Peyer's patch (tissue), 4 donors: ENCODE data around the gene RPRD2. TPM values are rescaled to one million over a fixed set of nuclear protein-coding genes. Genes with fewer than 3 reads are reported as not detected.
A peak's percentile ranks its signal among the peaks of the same experiment; 100 is the strongest.

Source experiments
- DNase-seq, 3 donors: peaks; one replicate each; pipeline ENCODE4 v3.0.0-alpha.2; 2017 to 2019
- H3K27ac ChIP-seq, 4 donors: fragments of 200-600 bp; sonication (generic); one replicate each; pipeline ENCODE4 v1.5.1; 2016 to 2019
- H3K27me3 ChIP-seq, 2 donors: fragments of 200-600 bp; sonication (generic); one replicate each; pipeline ENCODE4 v1.5.1; 2019
- H3K36me3 ChIP-seq, 3 donors: fragments of 200-600 bp; sonication (generic); one replicate each; pipeline ENCODE4 v1.5.1; 2016 to 2019
- H3K4me1 ChIP-seq, 4 donors: fragments of 200-600 bp; sonication (generic); one replicate each; pipeline ENCODE4 v1.5.1; 2016 to 2019
- H3K4me3 ChIP-seq, 4 donors: fragments of 200-600 bp; sonication (generic); 1 replicate in 3 of 4; 2 replicates in 1 of 4; pipeline ENCODE4 v1.5.1; 2016 to 2019; ENCODE audit warnings: mild to moderate bottlenecking in 1 of 4
- H3K9me3 ChIP-seq, 4 donors: fragments of 200-600 bp; sonication (generic); one replicate each; pipeline ENCODE4 v1.5.1; 2016 to 2019; ENCODE audit warnings: mild to moderate bottlenecking in 1 of 4
- CTCF ChIP-seq, 6 experiments: fragments of 450-650 bp in 4 of 6; fragments of 200-600 bp in 2 of 6; sonication (generic) in 1 of 6; IDR thresholded peaks; one replicate each; pipeline ENCODE4 v1.5.1; 2017 to 2019; ENCODE audit warnings: antibody characterized with exemption in 6 of 6, mild to moderate bottlenecking in 3 of 6, moderate library complexity in 1 of 6
- POLR2A ChIP-seq, 2 donors: fragments of 450-650 bp; IDR thresholded peaks; one replicate each; pipeline ENCODE4 v1.5.1; 2017; ENCODE audit warnings: antibody characterized with exemption in 2 of 2, mild to moderate bottlenecking in 2 of 2, moderate library complexity in 2 of 2
- total RNA-seq, 4 donors: library from RNA; depleted of rRNA; stranded (reverse); fragments of >200 nt; gene quantifications; one replicate each; pipeline ENCODE4 v1.1.0, GENCODE V29; 2016

RPRD2 gene
- total RNA-seq, 4 donors from 2014 or later: 21.5 to 44.6 (median 28.2) TPM

- H3K9me3 ChIP-seq: no peaks in the 10 kb centered on the region
- H3K4me3 ChIP-seq: peak overlapping the region; percentile 68 to 87 (median 72)
- TF ChIP-seq CTCF (IDR thresholded peaks at IDR 0.05) (no peak), POLR2A (IDR thresholded peaks at IDR 0.05) (no peak)
- no peaks in the 10 kb centered on the region for H3K27me3 ChIP-seq
- peak in 1 of 3 donors; percentile 42 for DNase-seq
- H3K36me3 ChIP-seq: peaks cover 0 to 25% (median 0%) of the 10 kb centered on the region in 3 donors
- H3K4me1 ChIP-seq: peaks cover 0 to 7% (median 2%) of the 10 kb centered on the region in 4 donors
- H3K27ac ChIP-seq: peak overlapping the region; percentile 45 to 89 (median 80)
Measured at GRCh38 chr1:150487763-150488115, 123.8 kb downstream of the RPRD2 start.

DNA sequence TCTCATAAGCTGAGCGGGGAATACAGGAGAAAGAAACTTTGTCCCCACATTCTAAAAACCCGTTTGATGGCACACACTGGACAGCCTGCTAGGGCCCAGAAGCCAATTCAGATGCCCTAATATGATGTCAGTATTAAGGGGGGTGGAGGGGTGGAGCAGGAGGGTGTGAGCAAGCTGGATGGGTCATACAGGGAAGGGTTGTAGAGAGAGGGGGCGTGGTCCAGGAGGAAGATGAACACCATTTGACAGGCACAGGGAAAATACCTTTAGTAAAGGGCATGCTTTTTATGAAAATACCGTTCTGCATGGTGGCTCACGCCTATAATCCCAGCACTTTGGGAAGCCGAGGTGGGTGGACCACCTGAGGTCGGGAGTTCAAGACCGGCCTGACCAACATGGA lies 129.2 kb downstream of the RPRD2 start:
- Histone ChIP-seq H3K4me3 (no peak overlapping the region), H3K36me3 (peaks cover 0 to 52% (median 0%) of the 10 kb centered on the region in 3 donors), H3K4me1 (peaks cover 0 to 2% (median under 1%) of the 10 kb centered on the region in 4 donors), H3K27me3 (no peaks in the 10 kb centered on the region), H3K9me3 (no peaks in the 10 kb centered on the region), H3K27ac (no peak overlapping the region)
- DNase-seq: peak in 1 of 3 donors; percentile 34
- TF ChIP-seq CTCF (IDR thresholded peaks at IDR 0.05) (no peak), POLR2A (IDR thresholded peaks at IDR 0.05) (no peak)

DNA sequence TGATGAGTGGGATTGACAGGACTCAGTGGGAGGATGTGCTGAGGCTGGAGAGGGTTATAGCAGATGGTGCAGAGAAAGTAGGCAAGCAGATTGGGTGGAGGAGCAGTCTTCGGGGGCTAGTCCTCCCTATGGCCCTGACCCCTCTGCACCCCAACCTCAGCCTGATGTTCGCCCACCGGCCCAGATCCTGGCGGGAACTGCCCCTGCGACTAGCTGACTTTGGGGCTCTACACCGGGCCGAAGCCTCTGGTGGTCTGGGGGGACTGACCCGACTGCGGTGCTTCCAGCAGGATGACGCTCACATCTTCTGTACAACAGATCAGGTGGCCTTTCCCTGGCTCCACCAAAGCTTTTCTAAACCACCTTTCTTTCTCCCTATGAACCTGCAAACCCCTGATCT lies 134.4 kb downstream of the RPRD2 start:
- Histone ChIP-seq H3K36me3 (peaks cover 0 to 56% (median 0%) of the 10 kb centered on the region in 3 donors), H3K9me3 (no peaks in the 10 kb centered on the region), H3K27ac (no peak overlapping the region), H3K4me3 (no peak overlapping the region), H3K4me1 (no peaks in the 10 kb centered on the region), H3K27me3 (no peaks in the 10 kb centered on the region)
- peak in 1 of 3 donors; percentile 27 for DNase-seq
- no peak for TF ChIP-seq CTCF (IDR thresholded peaks at IDR 0.05)
- no peak for TF ChIP-seq POLR2A (IDR thresholded peaks at IDR 0.05)

DNA sequence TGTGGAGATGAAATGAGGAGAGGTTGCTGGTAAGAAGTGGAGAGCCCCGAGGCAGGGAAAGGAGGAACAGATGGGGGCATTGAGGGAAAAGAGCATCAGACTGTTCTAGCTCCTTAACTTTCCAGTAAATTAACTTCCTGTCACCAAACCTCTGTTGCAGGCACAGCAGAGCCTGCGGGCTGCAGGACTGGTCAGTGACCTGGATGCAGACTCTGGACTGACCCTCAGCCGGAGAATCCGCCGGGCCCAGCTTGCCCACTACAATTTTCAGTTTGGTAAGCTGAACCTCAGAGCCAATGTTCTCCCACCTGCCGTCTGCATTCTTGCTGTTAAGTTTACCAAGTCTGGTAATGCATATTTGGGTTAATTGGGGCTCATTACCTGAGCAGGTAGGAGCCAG lies 141.5 kb downstream of the RPRD2 start:
- Histone ChIP-seq H3K9me3 (no peaks in the 10 kb centered on the region), H3K4me3 (no peak overlapping the region), H3K36me3 (peaks cover 0 to 43% (median 0%) of the 10 kb centered on the region in 3 donors), H3K4me1 (peaks cover 0 to 4% (median 0%) of the 10 kb centered on the region in 4 donors), H3K27me3 (no peaks in the 10 kb centered on the region), H3K27ac (no peak overlapping the region)
- DNase-seq: no peak
- TF ChIP-seq CTCF (IDR thresholded peaks at IDR 0.05) (no peak), POLR2A (IDR thresholded peaks at IDR 0.05) (no peak)

GRCh38 chr1:150507912-150508864 lies 144.2 kb downstream of the RPRD2 start, which contains the start of gene ECM1:
TSS of gene ECM1 (plus strand) at chr1:150508109. CDS start at chr1:150508210, 101 bp downstream.
- peak in 1 of 3 donors; percentile 72 for DNase-seq
- TF ChIP-seq CTCF (IDR thresholded peaks at IDR 0.05) (no peak), POLR2A (IDR thresholded peaks at IDR 0.05) (no peak)
- peaks cover 0 to 36% (median 0%) of the 10 kb centered on the region in 3 donors for H3K36me3 ChIP-seq
- peak within 1 kb of the TSS in 1 of 4 donors; percentile 11 for H3K4me3 ChIP-seq
- H3K27me3 ChIP-seq: no peaks in the 10 kb centered on the region
- H3K4me1 ChIP-seq: peaks cover 0 to 4% (median 0%) of the 10 kb centered on the region in 4 donors
- H3K9me3 ChIP-seq: no peaks in the 10 kb centered on the region
- peak within 1 kb of the TSS in 3 of 4 donors; percentile 17 to 80 (median 61) for H3K27ac ChIP-seq
